HepG2 (cell line): ENCODE measurements around the gene SCN2A. TPM values are rescaled to one million over a fixed set of nuclear protein-coding genes. Genes with fewer than 3 reads are reported as not detected.

ENCODE experiments used
- ATAC-seq: fragments of 200-7000 bp; cut with Tn5 transposase; 3 replicates; pipeline ENCODE4 v1.9.1; 2020; ENCODE audit warnings: mild to moderate bottlenecking, moderate library complexity
- BruUV-seq: library from RNA; stranded (reverse); fragments of 400-500 nt; replicated peaks from 2 replicates; lab custom pipeline; 2021; lab: Mats Ljungman, UMichigan
- CTCF ChIA-PET: fragments of 300-600 bp; formaldehyde crosslinking; extraction: SDS; loops from one replicate; lab custom pipeline; 2021; ENCODE audit warnings: low total read pairs, inconsistent platforms, low intra/inter-chr PET ratio; lab: Yijun Ruan, JAX
- POLR2A ChIA-PET: fragments of 350-600 bp; sonication (Branson Sonifier 250); formaldehyde crosslinking; loops from one replicate; lab custom pipeline; 2020; ENCODE audit warnings: antibody characterized with exemption, inconsistent platforms; lab: Yijun Ruan, JAX
- DNase-seq: peaks from one replicate; pipeline ENCODE4 v3.0.0-alpha.2; 2015; ENCODE audit warnings: low spot score
- FAIRE-seq: peaks from 3 replicates; lab custom pipeline; 2011; peaks lifted over from hg19 to GRCh38; lab: Jason Lieb, UNC
- H2AFZ ChIP-seq: one replicate; pipeline ENCODE4 v1.6.1; 2011; ENCODE audit warnings: low read length, inconsistent platforms
- H3K27ac ChIP-seq: fragments of 300-600 bp; 3 replicates; pipeline ENCODE4 v1.8.0; 2011; ENCODE audit warnings: mixed run types, mild to moderate bottlenecking, mixed read lengths, low read length, inconsistent platforms; ENCODE audit not compliant: insufficient read depth; ENCODE audit errors: extremely low read length
- H3K27me3 ChIP-seq, 2 experiments: fragments of 200-600 bp in 1 of 2; 2 replicates in 1 of 2; 3 replicates in 1 of 2; pipeline versions ENCODE4 v1.6.0 to v1.8.0; 2011; ENCODE audit warnings: low read length in 2 of 2, mild to moderate bottlenecking in 2 of 2, moderate library complexity in 2 of 2, inconsistent platforms in 1 of 2; ENCODE audit not compliant: insufficient read depth in 2 of 2, control insufficient read depth in 1 of 2
- H3K36me3 ChIP-seq, 2 experiments: fragments of 200-600 bp in 1 of 2; replicated peaks in 1 of 2; 2 replicates in 1 of 2; 3 replicates in 1 of 2; pipeline versions ENCODE4 v1.5.1 to v1.8.0; 2011; ENCODE audit warnings: low read length in 2 of 2, inconsistent platforms in 1 of 2; ENCODE audit not compliant: insufficient read depth in 2 of 2, control insufficient read depth in 1 of 2
- H3K4me1 ChIP-seq: 2 replicates; pipeline ENCODE4 v1.5.1; 2012; ENCODE audit warnings: low read length, inconsistent platforms; ENCODE audit not compliant: insufficient read depth
- H3K4me2 ChIP-seq: 2 replicates; pipeline ENCODE4 v1.6.0; 2011; ENCODE audit warnings: low read depth, low read length, inconsistent platforms
- H3K4me3 ChIP-seq, 3 experiments: fragments of 200-600 bp in 1 of 3; sonication (generic), shearing (Covaris generic) in 1 of 3; replicated peaks in 1 of 3; 2 replicates each; pipeline ENCODE4 v1.5.1; 2011 to 2016; ENCODE audit warnings: low read length in 3 of 3, inconsistent platforms in 2 of 3, low read depth in 2 of 3, mild to moderate bottlenecking in 2 of 3, control low read depth in 1 of 3, mixed read lengths in 1 of 3; ENCODE audit not compliant: insufficient read depth in 1 of 3
- H3K79me2 ChIP-seq: one replicate; pipeline ENCODE4 v1.6.1; 2011; ENCODE audit warnings: low read length, inconsistent platforms; ENCODE audit not compliant: insufficient read depth
- H3K9ac ChIP-seq: 2 replicates; pipeline ENCODE4 v1.6.0; 2011; ENCODE audit warnings: mild to moderate bottlenecking, low read depth, low read length, inconsistent platforms; ENCODE audit not compliant: insufficient read depth
- H3K9me3 ChIP-seq: 2 replicates; pipeline ENCODE4 v1.5.1; 2012; ENCODE audit warnings: mild to moderate bottlenecking, low read length
- H4K20me1 ChIP-seq: 2 replicates; pipeline ENCODE4 v1.6.0; 2011; ENCODE audit warnings: inconsistent platforms, mild to moderate bottlenecking, low read length, moderate library complexity; ENCODE audit not compliant: insufficient read depth
- CTCF ChIP-seq: sonication (generic); formaldehyde crosslinking; IDR thresholded peaks from 2 replicates; pipeline ENCODE4 v1.5.0; 2020; ENCODE audit warnings: mild to moderate bottlenecking, missing genetic modification reagents, moderate library complexity
- HDAC1 ChIP-seq: sonication (generic); formaldehyde crosslinking; IDR thresholded peaks from 2 replicates; pipeline ENCODE4 v1.5.1; 2020; ENCODE audit warnings: mild to moderate bottlenecking, missing genetic modification reagents
- HNRNPL ChIP-seq: fragments of 200-400 bp; formaldehyde crosslinking; IDR thresholded peaks from 2 replicates; pipeline ENCODE4 v1.6.1; 2017; ENCODE audit warnings: mild to moderate bottlenecking, low read depth, low read length
- NFE2L2 ChIP-seq: fragments of 150-350 bp; IDR thresholded peaks from 2 replicates; pipeline ENCODE4 v1.6.1; 2014; ENCODE audit warnings: low read length
- ZNF180 ChIP-seq: sonication (generic); formaldehyde crosslinking; IDR thresholded peaks from 2 replicates; pipeline ENCODE4 v1.4.0; 2020; ENCODE audit warnings: low read depth, missing genetic modification reagents, borderline replicate concordance
- ZNF574 ChIP-seq: sonication (generic); formaldehyde crosslinking; IDR thresholded peaks from 2 replicates; pipeline ENCODE4 v1.4.0; 2020; ENCODE audit warnings: missing genetic modification reagents
- ZNF703 ChIP-seq: sonication (generic); formaldehyde crosslinking; IDR thresholded peaks from 2 replicates; pipeline ENCODE4 v1.5.1; 2020; ENCODE audit warnings: missing genetic modification reagents, mild to moderate bottlenecking, moderate library complexity, borderline replicate concordance
- WGBS: methylation state at CpG from one replicate; pipeline ENCODE4 v1.1.6; 2017; ENCODE audit warnings: low lambda C conversion rate; 5-methylcytosine and 5-hydroxymethylcytosine counted together
- in situ Hi-C: cut with HindIII; loops from 2 replicates; pipeline ENCODE4 v1.10.0; 2017; ENCODE audit warnings: low pct_unique_long_range_greater_than_20kb; ENCODE audit not compliant: extremely low pct_ligation_motif_present
- intact Hi-C: fragments of 100-400 bp; cut with micrococcal nuclease; formaldehyde crosslinking; loops from one replicate; pipeline ENCODE4 v1.10.0; 2022; ENCODE audit not compliant: unreplicated experiment
- polyA plus RNA-seq, 8 experiments: library from polyadenylated mRNA; depleted of rRNA in 3 of 8; stranded (reverse) in 7 of 8; unstranded in 1 of 8; fragments of >200 nt; fragmentation: Illumina TruSeq in 4 of 8; extraction: Trizol in 4 of 8; gene quantifications; 2 replicates each; pipeline versions ENCODE4 v1.2.1 to v1.2.3, GENCODE V29; 2011 to 2016; ENCODE audit warnings: low read depth in 4 of 8, missing spikeins in 1 of 8, mixed read lengths in 1 of 8; ENCODE audit not compliant: insufficient read depth in 1 of 8
- total RNA-seq, 5 experiments: library from RNA; depleted of rRNA; stranded (reverse); fragments of >200 nt; fragmentation: Illumina TruSeq; extraction: Trizol; gene quantifications; 2 replicates each; pipeline ENCODE4 v1.2.3, GENCODE V29; 2016; ENCODE audit warnings: low read depth in 1 of 5
- TF ChIP-seq, protein P1 (sequence below): fragments of 450-650 bp; IDR thresholded peaks from 2 replicates; pipeline ENCODE4 v1.6.1; 2017; ENCODE audit warnings: mild to moderate bottlenecking

Gene SCN2A
- total and polyA plus RNA-seq, 2 of the 13 experiments (the other 11 are each of a cell fraction or from before 2014, with no cell fraction given) = 0.20 to 0.30 TPM

DNA sequence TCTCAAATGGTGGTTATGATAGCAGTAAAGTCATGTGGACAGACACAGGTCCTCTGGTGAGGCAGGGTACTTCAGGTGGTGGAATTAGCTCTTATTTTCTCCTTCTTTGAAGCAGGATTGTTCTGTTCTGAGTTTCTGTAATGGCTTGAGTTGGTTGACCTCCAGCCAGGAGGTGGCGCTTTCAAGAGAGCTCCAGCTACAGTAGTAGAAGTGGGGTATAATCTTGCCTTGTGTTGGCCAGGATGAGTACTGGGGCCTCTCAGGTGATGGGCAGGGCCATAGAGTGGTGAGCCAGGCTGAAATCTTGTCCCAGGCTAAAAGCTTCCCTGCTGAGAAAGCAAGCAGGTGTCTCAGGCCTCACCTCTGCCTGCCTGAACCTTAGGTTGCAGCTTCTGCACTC lies 177.8 kb downstream of the SCN2A start:
- Histone ChIP-seq H3K36me3 (no peaks in the 10 kb centered on the region), H4K20me1 (no peaks in the 10 kb centered on the region), H3K27ac (no peak overlapping the region), H3K27me3 (no peaks in the 10 kb centered on the region), H3K4me1 (no peaks in the 10 kb centered on the region), H2AFZ (no peak overlapping the region), H3K9me3 (no peaks in the 10 kb centered on the region), H3K4me2 (no peak overlapping the region), H3K9ac (no peak overlapping the region), H3K4me3 (no peak overlapping the region), H3K79me2 (no peaks in the 10 kb centered on the region)
- ChIA-PET POLR2A (no interaction called here), CTCF (no interaction called here)
- no TSS peak for BruUV-seq
- DNase-seq = no peak
- FAIRE-seq = no peak
- TF ChIP-seq CTCF (CRISPR knock-in tag) (peak; percentile 31; the same call in 1 of the 2 replicates), ZNF180 (no peak), HDAC1 (no peak), HNRNPL (no peak), ZNF703 (CRISPR knock-in tag) (no peak), ZNF574 (CRISPR knock-in tag) (peak; percentile 77), NFE2L2 (no peak)
- TF ChIP-seq, protein P1, sequence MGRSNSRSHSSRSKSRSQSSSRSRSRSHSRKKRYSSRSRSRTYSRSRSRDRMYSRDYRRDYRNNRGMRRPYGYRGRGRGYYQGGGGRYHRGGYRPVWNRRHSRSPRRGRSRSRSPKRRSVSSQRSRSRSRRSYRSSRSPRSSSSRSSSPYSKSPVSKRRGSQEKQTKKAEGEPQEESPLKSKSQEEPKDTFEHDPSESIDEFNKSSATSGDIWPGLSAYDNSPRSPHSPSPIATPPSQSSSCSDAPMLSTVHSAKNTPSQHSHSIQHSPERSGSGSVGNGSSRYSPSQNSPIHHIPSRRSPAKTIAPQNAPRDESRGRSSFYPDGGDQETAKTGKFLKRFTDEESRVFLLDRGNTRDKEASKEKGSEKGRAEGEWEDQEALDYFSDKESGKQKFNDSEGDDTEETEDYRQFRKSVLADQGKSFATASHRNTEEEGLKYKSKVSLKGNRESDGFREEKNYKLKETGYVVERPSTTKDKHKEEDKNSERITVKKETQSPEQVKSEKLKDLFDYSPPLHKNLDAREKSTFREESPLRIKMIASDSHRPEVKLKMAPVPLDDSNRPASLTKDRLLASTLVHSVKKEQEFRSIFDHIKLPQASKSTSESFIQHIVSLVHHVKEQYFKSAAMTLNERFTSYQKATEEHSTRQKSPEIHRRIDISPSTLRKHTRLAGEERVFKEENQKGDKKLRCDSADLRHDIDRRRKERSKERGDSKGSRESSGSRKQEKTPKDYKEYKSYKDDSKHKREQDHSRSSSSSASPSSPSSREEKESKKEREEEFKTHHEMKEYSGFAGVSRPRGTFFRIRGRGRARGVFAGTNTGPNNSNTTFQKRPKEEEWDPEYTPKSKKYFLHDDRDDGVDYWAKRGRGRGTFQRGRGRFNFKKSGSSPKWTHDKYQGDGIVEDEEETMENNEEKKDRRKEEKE = no peak
- peak; percentile 67 for ATAC-seq
- intact Hi-C loops (loop anchor here (5.0 kb wide), 1 partner anchor 360 kb away; no protein-coding TSS in a partner anchor), in situ Hi-C loops (no loop called here)
- WGBS = 50% methylated on average over 1 of the region's 1 CpG
